Measurements from ENCODE around the gene ULBP1.
"Not testable (repeated sequence)": the region's sequence is repeated elsewhere in the genome, so short reads cannot be mapped to it uniquely, and the experiment has no call there.

ULBP1 gene, protein sequence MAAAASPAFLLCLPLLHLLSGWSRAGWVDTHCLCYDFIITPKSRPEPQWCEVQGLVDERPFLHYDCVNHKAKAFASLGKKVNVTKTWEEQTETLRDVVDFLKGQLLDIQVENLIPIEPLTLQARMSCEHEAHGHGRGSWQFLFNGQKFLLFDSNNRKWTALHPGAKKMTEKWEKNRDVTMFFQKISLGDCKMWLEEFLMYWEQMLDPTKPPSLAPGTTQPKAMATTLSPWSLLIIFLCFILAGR

DNA sequence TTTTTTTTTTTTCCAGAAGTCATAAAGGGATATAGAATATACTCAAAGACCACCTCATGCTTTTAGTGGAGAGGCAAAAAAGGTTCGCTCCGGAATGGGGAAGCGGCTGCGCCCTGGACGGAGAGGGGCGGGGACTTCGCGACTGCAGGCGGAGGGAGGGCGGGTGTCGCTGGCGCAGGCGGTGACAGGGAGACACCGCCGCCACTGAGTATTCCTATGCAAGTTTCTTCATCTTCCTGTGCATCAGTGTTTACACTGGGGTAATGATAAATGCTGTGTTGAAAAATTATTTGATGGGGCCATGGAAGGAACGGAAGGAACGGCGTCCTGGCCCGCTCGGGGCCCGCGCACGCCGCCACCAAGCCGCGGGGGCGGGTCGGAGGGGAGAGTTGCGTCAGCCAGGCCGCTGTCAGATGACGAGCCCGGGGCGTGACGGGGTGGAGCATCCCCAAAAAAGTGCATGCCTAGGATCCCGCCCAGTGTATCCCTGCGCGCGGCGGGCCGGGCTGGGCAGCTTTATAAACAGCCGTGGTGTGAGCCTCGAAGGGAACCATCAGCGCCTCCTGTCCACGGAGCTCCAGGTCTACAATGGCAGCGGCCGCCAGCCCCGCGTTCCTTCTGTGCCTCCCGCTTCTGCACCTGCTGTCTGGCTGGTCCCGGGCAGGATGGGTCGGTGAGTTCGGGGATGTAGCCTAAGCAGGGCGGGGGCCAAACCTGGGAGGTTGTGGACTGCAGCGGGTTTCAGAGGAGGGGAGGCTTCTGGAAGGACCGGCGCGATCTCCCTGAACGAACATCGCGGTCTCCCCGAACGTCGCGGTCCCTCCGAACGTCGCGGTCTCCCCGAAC is at the start of gene ULBP1:
ULBP1 (plus strand) TSS at position 482 of the 846 bp plus-strand sequence; CDS start at position 589, 107 bp downstream.
- H3K36me3 ChIP-seq (ENCODE audit: insufficient read depth, low read length), result no peaks in the 10 kb centered on the region
- peak within 1 kb of the TSS; percentile 94 for H3K9ac ChIP-seq (ENCODE audit: low read depth, low read length)
- H3K4me1 ChIP-seq (ENCODE audit: insufficient read depth, low read length), result peaks cover 7% of the 10 kb centered on the region; the same call in 1 of the 2 replicates
- H3K9me3 ChIP-seq (ENCODE audit: control insufficient read depth, insufficient read depth, low read length), result no peaks in the 10 kb centered on the region

DNA sequence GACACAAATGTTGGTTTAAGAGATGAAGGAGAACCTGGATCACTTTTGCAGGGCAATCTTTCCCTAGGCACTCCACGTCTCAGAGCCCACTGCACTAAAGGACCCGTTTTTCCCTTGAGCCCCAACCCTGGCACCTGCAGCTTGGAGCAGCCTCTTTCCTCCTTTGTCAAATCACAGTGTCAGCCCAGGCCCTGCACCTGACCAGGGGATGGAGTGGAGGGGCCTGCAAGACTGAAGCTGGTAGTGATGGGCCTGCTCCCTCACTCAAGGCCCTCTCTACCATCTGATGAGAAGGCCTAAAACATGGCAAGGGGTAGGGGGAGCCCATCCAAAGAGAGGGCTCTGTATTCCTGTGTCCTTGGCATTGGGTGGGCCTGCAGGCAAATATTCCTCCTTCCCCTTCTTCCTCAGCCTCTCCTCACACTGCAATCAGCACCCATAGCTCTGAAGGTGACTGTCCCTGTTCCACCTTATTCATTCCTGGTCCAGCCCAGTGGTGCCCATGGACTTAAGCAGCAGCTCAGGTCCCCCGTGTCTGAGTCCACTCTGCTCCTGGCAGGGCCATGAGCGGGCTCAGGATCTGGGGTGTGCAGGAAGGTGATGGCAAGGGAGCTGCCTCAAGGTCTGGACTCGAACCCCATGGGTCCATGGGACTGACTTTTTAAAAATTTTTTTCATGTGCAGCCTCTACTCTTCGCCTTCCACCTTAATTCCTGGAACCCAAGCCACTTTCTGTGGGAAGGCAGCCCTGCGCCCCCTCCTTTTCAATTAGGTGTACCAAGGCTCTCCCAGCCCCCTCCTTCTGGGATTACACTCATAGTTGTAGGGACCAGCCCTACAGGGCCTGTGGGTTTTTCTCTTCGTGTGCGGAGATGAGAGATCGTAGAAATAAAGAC is 47.5 kb upstream of the ULBP1 start:
- Histone ChIP-seq H3K9me3 (ENCODE audit: control insufficient read depth, insufficient read depth, low read length) (no peaks in the 10 kb centered on the region), H3K9ac (ENCODE audit: low read depth, low read length) (no peak overlapping the region), H3K36me3 (ENCODE audit: insufficient read depth, low read length) (no peaks in the 10 kb centered on the region), H3K4me1 (ENCODE audit: insufficient read depth, low read length) (no peaks in the 10 kb centered on the region)

DNA sequence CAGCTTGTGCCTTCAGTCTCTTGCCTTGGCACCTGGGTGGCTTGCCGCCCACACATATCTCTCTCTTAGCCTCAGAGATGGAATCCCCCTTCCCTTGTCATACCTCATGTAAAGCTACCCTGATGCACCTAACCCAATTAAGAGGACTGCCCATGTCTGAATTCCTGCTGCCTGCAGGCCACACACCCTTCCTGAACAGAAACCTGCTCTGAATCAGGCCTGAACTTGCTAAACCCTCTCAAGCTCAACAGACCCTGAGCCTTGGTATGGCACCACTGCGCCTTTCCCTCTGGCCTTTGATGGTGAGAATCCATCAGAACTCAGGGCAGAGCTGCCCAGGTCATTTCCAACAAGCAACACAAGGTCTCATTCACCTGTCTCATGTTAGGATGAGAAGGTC is 46.1 kb upstream of the ULBP1 start:
- Histone ChIP-seq H3K36me3 (ENCODE audit: insufficient read depth, low read length) (no peaks in the 10 kb centered on the region), H3K9ac (ENCODE audit: low read depth, low read length) (no peak overlapping the region), H3K9me3 (ENCODE audit: control insufficient read depth, insufficient read depth, low read length) (no peaks in the 10 kb centered on the region), H3K4me1 (ENCODE audit: insufficient read depth, low read length) (no peaks in the 10 kb centered on the region)

DNA sequence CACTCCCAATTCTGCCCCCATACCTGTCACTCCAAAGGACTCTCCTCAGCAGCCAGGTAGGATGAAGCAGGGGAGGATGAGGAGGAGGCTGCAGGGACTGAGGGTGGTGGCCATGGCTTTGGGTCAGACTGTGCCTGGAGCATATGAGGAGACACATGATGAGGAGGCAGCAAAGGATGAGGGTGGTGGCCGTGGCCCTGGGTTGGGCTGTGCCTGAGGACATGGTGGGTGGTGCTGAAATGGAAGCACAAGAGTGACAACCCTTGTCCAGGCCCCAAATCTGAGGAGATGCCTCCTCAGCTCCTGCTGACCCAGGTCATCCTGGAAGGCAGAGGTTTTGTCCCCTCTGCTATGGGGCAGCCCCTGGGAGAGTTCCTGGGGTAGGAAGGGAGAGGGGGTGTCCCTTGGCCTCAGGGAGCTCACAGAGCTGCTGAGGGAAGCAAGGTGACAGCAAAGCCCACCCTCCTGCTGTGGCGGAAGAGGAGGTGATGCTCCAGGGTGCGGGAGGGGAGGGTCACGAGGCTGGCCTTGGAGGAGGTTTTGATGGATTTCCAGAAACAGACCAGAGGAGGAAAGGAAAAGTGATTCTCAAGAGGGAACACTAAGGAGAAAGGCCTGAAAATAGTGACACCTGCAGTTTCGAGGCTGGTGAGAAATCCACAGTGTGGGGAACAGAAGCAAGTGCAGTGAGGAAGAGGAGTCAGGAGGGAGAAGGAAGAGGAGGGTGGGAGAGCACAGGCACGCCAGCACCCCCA is 45.4 kb upstream of the ULBP1 start:
- Histone ChIP-seq H3K4me1 (ENCODE audit: insufficient read depth, low read length) (no peaks in the 10 kb centered on the region), H3K36me3 (ENCODE audit: insufficient read depth, low read length) (no peaks in the 10 kb centered on the region), H3K9me3 (ENCODE audit: control insufficient read depth, insufficient read depth, low read length) (no peaks in the 10 kb centered on the region), H3K9ac (ENCODE audit: low read depth, low read length) (no peak overlapping the region)

DNA sequence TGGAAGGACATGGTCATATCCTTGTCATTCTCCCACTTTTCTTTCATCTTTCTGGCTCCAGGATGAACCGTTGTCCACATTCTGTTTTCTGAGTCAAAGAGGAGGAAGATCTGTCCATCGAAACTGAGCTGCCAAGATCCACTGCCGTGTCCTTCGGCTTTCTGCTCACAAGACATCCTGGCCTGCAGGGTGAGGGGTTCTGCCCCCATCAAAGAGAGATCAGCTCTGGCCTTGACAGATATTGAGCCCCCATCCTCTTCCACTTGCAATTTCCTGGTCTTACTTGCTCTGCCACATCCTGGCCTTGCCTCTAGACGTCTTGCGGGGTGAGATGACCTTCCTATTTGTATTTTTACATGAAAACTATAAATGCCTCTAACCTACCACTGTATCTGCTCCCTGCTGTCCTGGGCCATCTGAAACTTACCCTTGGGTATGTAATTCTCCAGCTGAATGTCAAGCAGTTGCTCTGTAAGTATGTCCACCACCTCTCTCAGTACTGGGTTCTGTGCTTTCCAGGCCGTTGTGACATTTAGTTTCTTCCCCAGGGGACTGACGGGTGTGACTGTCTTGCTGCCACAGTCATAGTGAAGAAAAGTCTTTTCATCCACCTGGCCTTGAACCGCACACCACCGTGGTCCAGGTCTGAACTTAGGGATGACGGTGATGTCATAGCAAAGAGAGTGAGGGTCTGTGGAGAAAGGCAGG is 44.5 kb upstream of the ULBP1 start:
- H3K9ac ChIP-seq (ENCODE audit: low read depth, low read length); H3K9me3 ChIP-seq (ENCODE audit: control insufficient read depth, insufficient read depth, low read length); H3K36me3 ChIP-seq (ENCODE audit: insufficient read depth, low read length); H3K4me1 ChIP-seq (ENCODE audit: insufficient read depth, low read length): not testable (repeated sequence)

DNA sequence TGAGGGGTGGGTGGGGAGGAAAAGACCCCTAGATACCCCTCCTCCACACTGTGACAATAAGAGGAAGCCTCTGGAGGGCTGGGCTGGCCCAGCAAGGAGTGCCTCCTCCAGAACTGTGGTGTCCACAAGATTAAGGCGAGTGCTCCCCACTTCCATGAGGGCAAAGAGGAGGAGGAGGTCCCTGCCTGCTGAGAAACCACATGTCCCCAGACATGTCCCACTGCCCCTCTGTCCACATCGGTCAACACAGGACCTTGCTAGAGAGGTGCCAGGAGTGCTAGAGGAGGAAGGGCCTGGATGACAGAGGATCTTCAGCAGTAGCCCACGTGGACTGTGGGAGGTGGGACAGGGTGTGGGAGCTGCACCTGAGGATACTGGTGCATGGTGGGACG is 43.9 kb upstream of the ULBP1 start:
- no peak overlapping the region for H3K9ac ChIP-seq (ENCODE audit: low read depth, low read length)
- H3K4me1 ChIP-seq (ENCODE audit: insufficient read depth, low read length), result no peaks in the 10 kb centered on the region
- no peaks in the 10 kb centered on the region for H3K36me3 ChIP-seq (ENCODE audit: insufficient read depth, low read length)
- H3K9me3 ChIP-seq (ENCODE audit: control insufficient read depth, insufficient read depth, low read length), result no peaks in the 10 kb centered on the region; the same call in 1 of the 2 replicates

DNA sequence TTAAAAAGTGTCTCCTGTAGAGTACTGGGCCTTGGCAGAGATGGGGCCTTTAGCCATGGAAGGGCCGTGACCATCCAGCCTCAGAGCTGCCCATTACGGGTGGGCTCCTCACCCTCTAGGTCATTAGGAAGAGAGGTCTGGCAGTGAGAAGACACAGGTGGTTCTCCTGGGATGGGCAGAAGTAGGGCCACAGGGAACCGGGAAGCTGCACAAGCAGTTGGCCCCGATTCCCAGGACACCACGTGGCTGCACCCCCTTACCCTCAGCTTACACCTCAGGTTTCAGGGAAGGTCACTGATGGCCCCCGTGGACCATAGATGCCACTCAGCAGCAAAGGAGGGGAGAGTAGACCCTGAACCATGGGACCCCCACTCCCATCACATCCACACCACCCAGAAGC is 42.4 kb upstream of the ULBP1 start:
- no peaks in the 10 kb centered on the region for H3K4me1 ChIP-seq (ENCODE audit: insufficient read depth, low read length)
- H3K9ac ChIP-seq (ENCODE audit: low read depth, low read length), result no peak overlapping the region
- no peaks in the 10 kb centered on the region; the same call in 1 of the 2 replicates for H3K9me3 ChIP-seq (ENCODE audit: control insufficient read depth, insufficient read depth, low read length)
- no peaks in the 10 kb centered on the region for H3K36me3 ChIP-seq (ENCODE audit: insufficient read depth, low read length)

DNA sequence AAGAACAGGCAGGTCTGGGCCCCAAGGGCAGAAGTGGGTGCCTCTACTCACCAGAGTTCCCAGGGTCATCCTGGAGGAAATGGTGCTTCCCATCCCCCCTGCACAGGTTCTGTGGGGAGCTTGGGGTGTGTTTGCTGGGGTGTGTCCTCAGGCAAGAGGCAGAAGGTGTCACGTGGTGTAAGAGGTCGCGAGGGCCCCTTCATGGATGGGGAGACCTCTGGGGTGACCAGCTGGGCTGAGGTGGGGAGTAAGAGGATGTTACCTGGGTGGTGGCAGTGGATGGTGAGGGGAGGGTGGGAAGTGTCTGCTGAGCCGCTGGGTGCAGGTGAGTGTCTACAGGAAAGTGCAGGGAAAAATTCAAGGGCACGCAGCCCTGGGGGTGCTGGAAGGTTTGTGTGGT is 41.7 kb upstream of the ULBP1 start:
- not testable (repeated sequence) for H3K4me1 ChIP-seq (ENCODE audit: insufficient read depth, low read length); H3K9me3 ChIP-seq (ENCODE audit: control insufficient read depth, insufficient read depth, low read length); H3K36me3 ChIP-seq (ENCODE audit: insufficient read depth, low read length)
- H3K9ac ChIP-seq (ENCODE audit: low read depth, low read length), result peak overlapping the region; percentile 43; the same call in 1 of the 2 replicates

DNA sequence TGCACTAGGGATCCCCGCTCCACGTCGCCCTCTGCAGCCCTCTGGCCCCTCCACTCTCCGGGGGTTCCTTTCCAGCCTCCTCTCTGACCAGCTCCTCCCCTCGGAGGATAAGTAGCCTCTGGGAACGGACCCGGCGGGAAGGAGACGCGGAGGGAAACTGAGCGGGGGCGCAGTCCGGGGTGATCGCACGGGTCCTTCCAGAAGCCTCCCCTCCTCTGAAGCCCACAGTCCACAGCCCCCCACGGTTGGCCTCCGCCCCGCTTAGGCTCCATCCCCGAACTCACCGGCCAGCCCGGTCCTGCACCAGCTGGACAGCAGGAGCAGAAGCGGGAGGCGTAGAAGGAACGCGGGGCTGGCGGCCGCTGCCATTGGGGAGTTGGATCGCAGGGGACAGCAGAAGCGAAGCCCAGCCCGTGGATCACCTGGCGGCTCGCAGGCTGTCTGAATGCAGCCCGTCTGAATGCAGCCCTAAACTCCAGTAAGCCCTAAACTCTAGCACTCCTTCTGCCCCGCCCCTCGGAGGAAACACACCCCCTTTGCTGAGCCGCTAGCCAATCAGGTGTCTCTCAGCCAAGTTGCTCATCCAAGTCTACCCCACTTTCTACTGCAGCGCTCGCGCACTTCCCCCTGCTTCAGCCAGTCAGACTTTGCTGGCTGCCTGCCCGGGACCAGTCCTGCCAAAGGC is 41.0 kb upstream of the ULBP1 start, which contains the start of gene RAET1G:
RAET1G (minus strand) TSS at position 480 of the 685 bp plus-strand sequence; CDS start at position 369, 111 bp downstream.
- Histone ChIP-seq H3K9me3 (ENCODE audit: control insufficient read depth, insufficient read depth, low read length) (no peaks in the 10 kb centered on the region; the same call in 1 of the 2 replicates), H3K9ac (ENCODE audit: low read depth, low read length) (peak within 1 kb of the TSS; percentile 49; the same call in 1 of the 2 replicates), H3K36me3 (ENCODE audit: insufficient read depth, low read length) (no peaks in the 10 kb centered on the region), H3K4me1 (ENCODE audit: insufficient read depth, low read length) (no peaks in the 10 kb centered on the region)

DNA sequence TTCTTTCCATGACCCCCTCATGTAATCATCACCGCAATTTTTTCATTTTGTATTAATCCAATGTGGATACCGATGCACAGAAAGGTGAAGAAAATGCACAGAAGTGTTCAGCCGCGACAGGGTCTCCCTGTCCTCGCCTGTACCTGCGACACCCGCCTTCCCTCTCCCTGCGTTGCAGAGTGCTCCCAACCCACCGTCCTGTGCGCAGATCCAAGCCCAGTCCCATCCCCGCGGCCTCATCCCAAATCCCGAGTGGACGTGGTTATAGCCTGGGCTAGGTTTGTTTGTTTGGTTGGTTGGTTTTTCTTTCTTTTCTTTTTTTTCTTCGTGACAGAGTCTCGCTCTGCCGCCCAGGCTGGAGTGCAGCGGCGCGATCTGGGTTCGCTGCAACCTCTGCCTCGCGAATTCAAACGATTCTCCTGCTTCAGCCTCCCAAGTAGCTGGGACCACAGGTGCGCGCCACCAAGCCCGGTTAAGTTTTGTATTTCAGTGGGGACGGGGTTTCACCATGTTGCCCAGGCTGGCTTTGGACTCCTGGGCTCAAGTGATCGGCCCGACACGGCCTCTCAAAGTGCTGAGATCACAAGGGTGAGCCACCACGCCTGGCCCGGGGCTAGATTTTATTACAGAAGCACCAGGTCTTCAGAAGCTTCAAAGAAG is 40.3 kb upstream of the ULBP1 start:
- H3K36me3 ChIP-seq (ENCODE audit: insufficient read depth, low read length), result no peaks in the 10 kb centered on the region
- no peaks in the 10 kb centered on the region; the same call in 1 of the 2 replicates for H3K9me3 ChIP-seq (ENCODE audit: control insufficient read depth, insufficient read depth, low read length)
- peak overlapping the region; percentile 49; the same call in 1 of the 2 replicates for H3K9ac ChIP-seq (ENCODE audit: low read depth, low read length)

DNA sequence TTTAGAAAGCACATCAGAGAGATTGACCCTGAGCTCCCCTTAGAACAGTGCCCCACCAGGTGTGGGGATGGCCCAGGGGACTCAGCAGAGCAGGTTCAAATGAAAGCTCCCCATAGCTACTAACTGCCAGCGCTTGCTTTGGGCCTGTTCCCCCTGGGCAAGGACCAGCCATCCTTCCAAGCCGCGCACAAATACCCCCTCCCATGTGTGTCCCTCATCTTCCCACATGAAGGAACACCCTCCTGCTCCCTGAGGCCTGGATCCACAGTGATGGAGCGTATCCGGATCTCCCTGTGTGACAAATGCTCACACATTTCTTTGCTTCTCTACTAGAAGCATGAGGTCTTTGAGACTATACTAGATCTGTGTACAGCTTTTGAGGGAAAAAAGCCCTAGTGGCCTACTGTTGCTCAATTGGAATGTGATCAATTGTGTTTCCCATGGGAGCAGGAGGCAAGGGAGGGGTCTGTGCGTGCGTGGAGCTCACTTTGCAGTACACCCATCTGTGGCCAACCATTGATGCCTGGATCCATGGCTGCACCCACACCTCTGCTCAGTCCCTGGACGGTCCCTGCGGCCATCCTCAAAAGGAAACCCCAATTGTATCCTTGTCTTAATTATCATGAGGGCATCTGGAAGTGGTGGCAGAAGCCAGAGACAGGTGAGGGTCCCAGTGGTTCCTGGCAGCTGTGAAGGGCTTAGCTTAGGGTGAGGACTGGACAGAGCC is 39.4 kb upstream of the ULBP1 start:
- no peaks in the 10 kb centered on the region for H3K36me3 ChIP-seq (ENCODE audit: insufficient read depth, low read length)
- no peaks in the 10 kb centered on the region; the same call in 1 of the 2 replicates for H3K9me3 ChIP-seq (ENCODE audit: control insufficient read depth, insufficient read depth, low read length)
- H3K9ac ChIP-seq (ENCODE audit: low read depth, low read length), result no peak overlapping the region
- no peaks in the 10 kb centered on the region for H3K4me1 ChIP-seq (ENCODE audit: insufficient read depth, low read length)

More for the DNA sequence above, 40.3 kb upstream of the ULBP1 start:
- H3K4me1 ChIP-seq (ENCODE audit: insufficient read depth, low read length), result no peaks in the 10 kb centered on the region

DNA sequence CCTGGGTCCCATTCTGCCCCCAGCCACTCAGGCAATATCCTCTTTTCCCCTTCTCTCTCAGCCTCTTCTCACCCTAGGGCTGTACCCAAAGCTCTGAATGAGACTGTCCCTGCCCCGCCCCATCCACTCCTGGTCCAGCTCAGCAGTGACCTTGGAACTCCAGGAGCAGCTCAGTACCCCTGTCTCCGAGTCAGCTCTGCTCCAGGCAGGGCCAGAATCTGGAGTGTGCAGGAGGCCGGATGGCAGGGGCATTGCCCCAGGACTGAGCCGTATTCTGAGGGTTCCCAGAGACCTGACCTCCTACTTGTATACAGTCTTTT is 38.9 kb upstream of the ULBP1 start:
- no peaks in the 10 kb centered on the region; the same call in 1 of the 2 replicates for H3K9me3 ChIP-seq (ENCODE audit: control insufficient read depth, insufficient read depth, low read length)
- no peaks in the 10 kb centered on the region for H3K4me1 ChIP-seq (ENCODE audit: insufficient read depth, low read length)
- no peaks in the 10 kb centered on the region for H3K36me3 ChIP-seq (ENCODE audit: insufficient read depth, low read length)
- H3K9ac ChIP-seq (ENCODE audit: low read depth, low read length), result no peak overlapping the region
